Lung (tissue), 12 donors: Measurements from ENCODE around the gene PCCB. TPM values are rescaled to one million over a fixed set of nuclear protein-coding genes. Genes with fewer than 3 reads are reported as not detected.

Experiments
- ATAC-seq: fragments of 200-7000 bp; cut with Tn5 transposase; one replicate; pipeline ENCODE4 v1.9.1; 2020; ENCODE audit warnings: moderate number of reproducible peaks; ENCODE audit not compliant: insufficient read depth, low FRiP score
- DNase-seq, 3 donors: peaks; one replicate each; pipeline ENCODE4 v3.0.0-alpha.2; 2013 to 2017
- H3K27ac ChIP-seq, 2 donors: one replicate each; pipeline ENCODE4 v1.5.1; 2013; ENCODE audit warnings: mild to moderate bottlenecking in 2 of 2, moderate library complexity in 2 of 2, control low read depth in 1 of 2, inconsistent platforms in 1 of 2, low read depth in 1 of 2, low read length in 1 of 2
- H3K27me3 ChIP-seq, 3 donors: one replicate each; pipeline ENCODE4 v1.5.1; 2013; ENCODE audit warnings: low read length in 2 of 3; ENCODE audit not compliant: control insufficient read depth in 3 of 3, insufficient read depth in 3 of 3
- H3K36me3 ChIP-seq, 4 donors: one replicate each; pipeline ENCODE4 v1.5.1; 2013; ENCODE audit warnings: low read length in 4 of 4, mild to moderate bottlenecking in 1 of 4, moderate library complexity in 1 of 4; ENCODE audit not compliant: control insufficient read depth in 4 of 4, insufficient read depth in 4 of 4
- H3K4me1 ChIP-seq, 5 donors: one replicate each; pipeline ENCODE4 v1.5.1; 2013; ENCODE audit warnings: low read length in 5 of 5, mild to moderate bottlenecking in 2 of 5, moderate library complexity in 1 of 5; ENCODE audit not compliant: control insufficient read depth in 5 of 5, insufficient read depth in 5 of 5
- H3K4me3 ChIP-seq: one replicate; pipeline ENCODE4 v1.5.1; 2013; ENCODE audit warnings: mild to moderate bottlenecking, control low read depth, moderate library complexity
- H3K9ac ChIP-seq, 2 donors: one replicate each; pipeline ENCODE4 v1.5.1; 2013; ENCODE audit warnings: low read length in 2 of 2, control low read depth in 1 of 2; ENCODE audit not compliant: insufficient read depth in 1 of 2
- H3K9me3 ChIP-seq, 4 donors: one replicate each; pipeline ENCODE4 v1.5.1; 2013; ENCODE audit warnings: low read length in 3 of 4, mild to moderate bottlenecking in 1 of 4, moderate library complexity in 1 of 4; ENCODE audit not compliant: control insufficient read depth in 4 of 4, insufficient read depth in 3 of 4
- CTCF ChIP-seq: IDR thresholded peaks from 2 replicates; pipeline ENCODE4 v1.5.1; 2012; ENCODE audit warnings: mild to moderate bottlenecking; ENCODE audit errors: control extremely low read depth, extremely low read depth
- WGBS, 2 donors: extraction: QIAGEN DNeasy Blood & Tissue Kit; methylation state at CpG; one replicate each; pipeline ENCODE4 v1.1.7; 2013; 5-methylcytosine and 5-hydroxymethylcytosine counted together
- polyA plus RNA-seq, 2 donors: library from polyadenylated mRNA; stranded (reverse); fragments of 200-250 nt; gene quantifications; one replicate each; pipeline ENCODE4 v1.2.1, GENCODE V29; 2013
- total RNA-seq, 2 donors: library from RNA; depleted of rRNA in 1 of 2; stranded (reverse); fragments of >200 nt in 1 of 2; gene quantifications; one replicate each; pipeline ENCODE4 v1.2.1, GENCODE V29; 2014 to 2021
- donor health status: control.
- donor health status: control.
- donor health status: Bipolar disorder and iron deficiency.
- donor health status: healthy.
- donor health status: DM: yes; HTN: yes; CAD: no.

The PCCB gene
- total and polyA plus RNA-seq, 4 donors, result 23.0 to 39.9 (median 29.3) TPM

- H3K4me3 ChIP-seq, result no peak overlapping the region
- H3K9me3 ChIP-seq, result no peaks in the 10 kb centered on the region
- no peaks in the 10 kb centered on the region for H3K4me1 ChIP-seq
- 95 to 96% methylated on average over 4 of the region's 4 CpGs for WGBS, 2 donors
- H3K27me3 ChIP-seq, result no peaks in the 10 kb centered on the region
- H3K36me3 ChIP-seq, result peaks cover 15 to 24% (median 16%) of the 10 kb centered on the region in 4 donors
- no peak overlapping the region for H3K27ac ChIP-seq
- DNase-seq (no peak), ATAC-seq (no peak)
- no peak for TF ChIP-seq CTCF
- H3K9ac ChIP-seq, result no peak overlapping the region
Measured at GRCh38 chr3:136336329-136337100, 86.4 kb downstream of the PCCB start.

DNA sequence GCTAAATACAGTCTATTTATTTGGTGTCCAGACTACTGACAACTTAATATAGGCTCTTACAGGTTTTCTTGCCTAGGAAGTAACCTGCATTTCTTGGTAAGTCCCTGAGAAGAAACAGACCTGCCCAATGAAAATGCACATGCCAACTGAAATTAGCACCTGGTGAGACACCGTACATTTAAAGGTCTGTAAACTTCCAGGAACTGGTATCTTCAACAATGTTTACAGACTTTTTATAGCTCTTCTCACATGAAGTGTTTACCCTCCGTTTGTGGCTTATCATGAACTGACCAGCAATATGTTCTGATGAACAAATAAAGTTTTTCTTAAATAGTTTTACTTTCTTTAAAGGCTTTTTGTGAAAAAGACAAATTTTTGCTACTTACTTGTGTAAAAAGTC is 93.3 kb downstream of the PCCB start:
- DNase-seq, result peak in 2 of 3 donors; percentile 24 to 41
- Histone ChIP-seq H3K9ac (no peak overlapping the region), H3K4me1 (peaks cover 0 to 7% (median 2%) of the 10 kb centered on the region in 5 donors), H3K27ac (no peak overlapping the region), H3K9me3 (no peaks in the 10 kb centered on the region), H3K4me3 (no peak overlapping the region), H3K27me3 (no peaks in the 10 kb centered on the region), H3K36me3 (peaks cover 10 to 22% (median 12%) of the 10 kb centered on the region in 4 donors)
- no peak for ATAC-seq
- WGBS, 2 donors, result 71 to 83% methylated on average over 2 of the region's 2 CpGs
- no peak for TF ChIP-seq CTCF

DNA sequence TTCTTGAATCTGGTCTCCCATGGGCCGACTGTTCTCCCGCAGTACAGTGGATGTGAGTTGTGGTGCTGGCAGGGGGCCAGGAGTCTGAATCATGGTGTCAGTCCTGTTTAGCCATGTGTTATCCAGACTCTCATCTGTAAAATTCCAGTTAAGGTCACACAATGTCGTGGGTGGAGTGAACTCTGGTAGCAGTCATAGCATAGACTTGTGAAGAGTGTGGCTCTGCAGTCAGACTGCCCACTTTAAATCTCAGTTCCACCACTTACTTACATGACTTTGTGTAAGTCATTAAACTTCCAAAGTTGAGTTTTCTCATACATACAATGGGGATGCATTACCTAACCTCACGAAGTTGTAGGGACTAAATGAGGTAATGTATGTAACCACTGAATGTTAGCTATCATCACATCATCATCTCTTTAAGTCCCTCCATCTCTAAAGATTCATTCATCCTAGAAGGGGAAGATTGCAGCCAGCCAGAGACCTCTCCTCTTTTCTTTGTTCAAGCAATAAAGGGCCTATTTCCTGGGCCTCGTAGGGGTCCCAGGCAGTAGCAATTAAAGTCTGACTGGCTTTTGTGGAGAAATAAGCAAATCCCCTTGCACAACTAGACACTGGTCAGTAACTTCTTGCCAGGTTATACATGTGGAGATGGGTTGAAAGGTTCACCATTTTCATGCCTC is 93.9 kb downstream of the PCCB start:
- DNase-seq, result peak; percentile 40 to 49 (median 41)
- H3K27ac ChIP-seq, result peak overlapping the region in 1 of 2 donors; percentile 54

More for the DNA sequence above, 93.9 kb downstream of the PCCB start:
- Histone ChIP-seq H3K27me3 (no peaks in the 10 kb centered on the region), H3K36me3 (peaks cover 7 to 21% (median 13%) of the 10 kb centered on the region in 4 donors), H3K4me3 (no peak overlapping the region), H3K9ac (no peak overlapping the region), H3K4me1 (peaks cover 0 to 7% (median 2%) of the 10 kb centered on the region in 5 donors), H3K9me3 (no peaks in the 10 kb centered on the region)
- ATAC-seq, result peak; percentile 78
- 52 to 80% methylated on average over 5 of the region's 5 CpGs for WGBS, 2 donors
- no peak for TF ChIP-seq CTCF
